ENCODE results near the gene CCND1. TPM values are rescaled to one million over a fixed set of nuclear protein-coding genes. Genes with fewer than 3 reads are reported as not detected.
A peak's percentile ranks its signal among the peaks of the same experiment; 100 is the strongest.

The CCND1 gene
- total RNA-seq, 2 experiments from 2014 or later: 0.68 TPM; not detected in 1

- no peaks in the 10 kb centered on the region for H3K36me3 Mint-ChIP-seq (ENCODE audit: low read depth)
- ChIA-PET CTCF (no interaction called here), POLR2A (no interaction called here)
- H3K4me1 Mint-ChIP-seq (ENCODE audit: low read depth): no peaks in the 10 kb centered on the region
- peaks cover 19% of the 10 kb centered on the region for H3K27me3 Mint-ChIP-seq (ENCODE audit: low read depth)
- ATAC-seq (no peak), DNase-seq (no peak)
- no peak overlapping the region for H3K27ac Mint-ChIP-seq
- H3K4me3 Mint-ChIP-seq: no peak overlapping the region
- H3K9me3 Mint-ChIP-seq (ENCODE audit: insufficient read depth): no peaks in the 10 kb centered on the region
Measured at GRCh38 chr11:69624293-69624692, 16.7 kb upstream of the CCND1 start.

DNA sequence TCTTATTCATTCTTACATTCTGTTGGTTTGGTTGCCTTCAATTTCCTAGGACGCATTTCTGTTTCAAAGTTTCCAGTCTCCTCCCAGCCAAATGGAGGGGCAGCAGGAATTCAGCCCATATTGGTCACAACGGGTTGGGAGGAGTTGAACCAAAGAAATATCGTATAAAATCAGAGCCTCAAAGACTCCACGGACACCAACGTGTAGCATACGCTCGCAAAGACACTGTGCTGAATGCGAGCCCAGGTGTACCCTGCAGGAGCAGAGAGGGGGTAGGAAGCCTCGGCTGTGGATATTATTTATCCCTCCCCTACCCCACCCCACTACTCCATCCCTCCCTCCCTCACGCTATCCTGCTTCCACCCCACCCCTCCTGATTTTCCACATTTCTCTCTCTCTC lies 15.5 kb upstream of the CCND1 start:
- no peak overlapping the region for H3K4me3 Mint-ChIP-seq
- no peak overlapping the region for H3K27ac Mint-ChIP-seq
- no peaks in the 10 kb centered on the region for H3K9me3 Mint-ChIP-seq (ENCODE audit: insufficient read depth)
- peaks cover 21% of the 10 kb centered on the region for H3K27me3 Mint-ChIP-seq (ENCODE audit: low read depth)
- no peaks in the 10 kb centered on the region for H3K36me3 Mint-ChIP-seq (ENCODE audit: low read depth)
- no peaks in the 10 kb centered on the region for H3K4me1 Mint-ChIP-seq (ENCODE audit: low read depth)
- ATAC-seq (no peak), DNase-seq (no peak)
- ChIA-PET POLR2A (no interaction called here), CTCF (no interaction called here)

DNA sequence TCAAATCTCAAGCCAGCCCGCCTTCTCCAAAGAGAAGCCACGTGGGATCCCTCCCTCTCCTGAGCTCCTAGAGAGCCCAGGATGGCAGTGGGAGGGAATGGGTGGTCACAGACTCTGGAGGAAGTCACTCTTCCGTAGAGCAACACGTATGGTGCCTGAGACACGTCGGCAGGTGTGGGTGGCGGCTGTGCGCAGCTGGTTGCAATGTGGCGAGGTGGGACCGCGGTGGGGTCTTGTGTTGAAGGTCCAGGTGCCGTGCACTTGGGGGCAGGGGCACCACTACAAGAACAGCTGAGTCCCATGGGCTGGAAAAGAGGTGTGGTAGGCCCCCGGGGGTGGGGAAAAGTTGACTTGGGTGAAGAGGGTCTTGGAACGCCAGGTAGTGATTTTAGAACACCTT lies 13.4 kb upstream of the CCND1 start:
- ATAC-seq (no peak), DNase-seq (no peak)
- H3K4me1 Mint-ChIP-seq (ENCODE audit: low read depth): no peaks in the 10 kb centered on the region
- ChIA-PET CTCF (no interaction called here), POLR2A (no interaction called here)
- H3K9me3 Mint-ChIP-seq (ENCODE audit: insufficient read depth): no peaks in the 10 kb centered on the region
- H3K36me3 Mint-ChIP-seq (ENCODE audit: low read depth): no peaks in the 10 kb centered on the region
- H3K27me3 Mint-ChIP-seq (ENCODE audit: low read depth): peaks cover 29% of the 10 kb centered on the region
- H3K27ac Mint-ChIP-seq: no peak overlapping the region
- H3K4me3 Mint-ChIP-seq: no peak overlapping the region

GRCh38 chr11:69630017-69630416 lies 10.9 kb upstream of the CCND1 start:
- no peaks in the 10 kb centered on the region for H3K9me3 Mint-ChIP-seq (ENCODE audit: insufficient read depth)
- ChIA-PET CTCF (no interaction called here), POLR2A (no interaction called here)
- no peak overlapping the region for H3K27ac Mint-ChIP-seq
- no peaks in the 10 kb centered on the region for H3K4me1 Mint-ChIP-seq (ENCODE audit: low read depth)
- H3K36me3 Mint-ChIP-seq (ENCODE audit: low read depth): no peaks in the 10 kb centered on the region
- DNase-seq: no peak
- peaks cover 40% of the 10 kb centered on the region for H3K27me3 Mint-ChIP-seq (ENCODE audit: low read depth)
- no peak for ATAC-seq
- H3K4me3 Mint-ChIP-seq: no peak overlapping the region

DNA sequence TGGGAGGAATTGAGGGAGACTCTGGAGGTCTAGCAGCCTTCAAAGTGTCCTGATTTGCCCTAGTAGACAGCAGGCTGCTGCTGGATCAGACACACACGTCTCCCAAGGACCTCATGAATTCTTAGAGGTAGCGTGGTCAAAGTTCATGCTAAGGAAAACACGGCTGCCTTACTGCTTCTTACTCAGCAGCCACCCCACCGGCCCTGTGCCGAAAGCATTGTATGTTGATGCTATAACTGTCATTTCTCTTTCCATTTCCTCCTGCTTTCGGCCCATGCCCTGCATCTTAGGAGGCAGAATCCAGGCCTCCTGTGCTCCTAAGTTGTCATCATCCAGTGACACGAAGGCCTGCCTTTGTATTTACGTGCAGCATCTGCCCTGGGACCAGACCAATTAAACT lies 10.5 kb upstream of the CCND1 start:
- no peak for ATAC-seq
- no peak for DNase-seq
- H3K27ac Mint-ChIP-seq: no peak overlapping the region
- no peaks in the 10 kb centered on the region for H3K4me1 Mint-ChIP-seq (ENCODE audit: low read depth)
- no peaks in the 10 kb centered on the region for H3K36me3 Mint-ChIP-seq (ENCODE audit: low read depth)
- H3K9me3 Mint-ChIP-seq (ENCODE audit: insufficient read depth): no peaks in the 10 kb centered on the region
- POLR2A ChIA-PET: no interaction called here
- CTCF ChIA-PET: no interaction called here
- peaks cover 39% of the 10 kb centered on the region for H3K27me3 Mint-ChIP-seq (ENCODE audit: low read depth)
- no peak overlapping the region for H3K4me3 Mint-ChIP-seq

DNA sequence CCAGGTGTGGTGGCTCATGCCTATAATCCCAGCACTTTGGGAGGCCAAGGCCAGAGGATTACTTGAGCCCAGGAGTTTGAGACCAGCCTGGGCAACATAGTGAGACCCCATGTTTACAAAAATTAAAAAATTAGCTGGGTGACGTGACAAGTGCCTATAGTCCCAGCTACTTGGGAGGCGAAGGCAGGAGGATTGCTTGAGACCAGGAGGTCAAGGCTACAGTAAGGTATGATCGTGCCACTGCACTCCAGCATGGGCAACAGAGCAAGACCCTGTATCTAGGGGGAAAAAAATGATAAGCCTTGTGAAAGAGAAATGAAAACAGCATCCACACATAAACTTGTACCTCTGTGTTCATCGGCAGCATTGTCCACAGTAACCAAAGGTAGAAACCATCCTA lies 8.1 kb upstream of the CCND1 start:
- POLR2A ChIA-PET: no interaction called here
- peaks cover 49% of the 10 kb centered on the region for H3K27me3 Mint-ChIP-seq (ENCODE audit: low read depth)
- CTCF ChIA-PET: no interaction called here

GRCh38 chr11:69634069-69634468 lies 6.9 kb upstream of the CCND1 start:
- ChIA-PET CTCF (no interaction called here), POLR2A (no interaction called here)
- Mint-ChIP-seq H3K36me3 (ENCODE audit: low read depth) (no peaks in the 10 kb centered on the region), H3K27me3 (ENCODE audit: low read depth) (peaks cover 56% of the 10 kb centered on the region), H3K4me1 (ENCODE audit: low read depth) (peaks cover 12% of the 10 kb centered on the region), H3K9me3 (ENCODE audit: insufficient read depth) (no peaks in the 10 kb centered on the region), H3K4me3 (no peak overlapping the region), H3K27ac (no peak overlapping the region)
- DNase-seq (no peak), ATAC-seq (no peak)

More for the DNA sequence above, 8.1 kb upstream of the CCND1 start:
- H3K4me3 Mint-ChIP-seq: no peak overlapping the region
- ATAC-seq (no peak), DNase-seq (no peak)
- no peaks in the 10 kb centered on the region for H3K9me3 Mint-ChIP-seq (ENCODE audit: insufficient read depth)
- H3K4me1 Mint-ChIP-seq (ENCODE audit: low read depth): peaks cover 9% of the 10 kb centered on the region
- H3K36me3 Mint-ChIP-seq (ENCODE audit: low read depth): no peaks in the 10 kb centered on the region
- H3K27ac Mint-ChIP-seq: no peak overlapping the region

DNA sequence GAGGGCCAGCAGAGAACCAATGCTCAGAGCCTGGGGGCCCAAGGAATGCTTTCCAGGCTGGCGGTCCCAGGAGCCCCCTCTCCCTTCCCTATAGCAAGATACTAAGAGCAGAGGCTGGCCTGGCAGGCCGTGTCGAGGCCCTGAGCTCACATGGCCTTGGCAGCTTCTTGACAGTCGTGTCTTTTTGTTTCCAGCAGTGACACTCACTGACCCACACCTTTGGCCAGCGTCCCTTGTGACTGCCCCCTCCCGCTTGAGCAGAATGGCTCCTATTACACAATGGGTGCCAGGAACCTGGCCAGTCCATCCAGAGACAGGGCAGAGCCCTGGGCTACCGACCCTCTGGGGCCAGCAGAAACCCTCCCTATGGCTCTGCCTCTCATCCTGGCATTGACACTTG lies 6.4 kb upstream of the CCND1 start:
- ATAC-seq: no peak
- no peaks in the 10 kb centered on the region for H3K9me3 Mint-ChIP-seq (ENCODE audit: insufficient read depth)
- DNase-seq: no peak
- H3K27me3 Mint-ChIP-seq (ENCODE audit: low read depth): peaks cover 60% of the 10 kb centered on the region
- peaks cover 12% of the 10 kb centered on the region for H3K4me1 Mint-ChIP-seq (ENCODE audit: low read depth)
- no peak overlapping the region for H3K4me3 Mint-ChIP-seq
- no peak overlapping the region for H3K27ac Mint-ChIP-seq
- ChIA-PET POLR2A (no interaction called here), CTCF (no interaction called here)
- H3K36me3 Mint-ChIP-seq (ENCODE audit: low read depth): no peaks in the 10 kb centered on the region

- no peak for DNase-seq
- H3K4me1 Mint-ChIP-seq (ENCODE audit: low read depth): peaks cover 12% of the 10 kb centered on the region
- no peaks in the 10 kb centered on the region for H3K9me3 Mint-ChIP-seq (ENCODE audit: insufficient read depth)
- CTCF ChIA-PET: interaction anchor here (0.9 kb wide), 1 partner anchor 343 kb away, joined by 3 read pairs; no protein-coding TSS in a partner anchor
- no peak overlapping the region for H3K4me3 Mint-ChIP-seq
- H3K36me3 Mint-ChIP-seq (ENCODE audit: low read depth): no peaks in the 10 kb centered on the region
- H3K27ac Mint-ChIP-seq: no peak overlapping the region
- peaks cover 61% of the 10 kb centered on the region for H3K27me3 Mint-ChIP-seq (ENCODE audit: low read depth)
- no peak for ATAC-seq
- POLR2A ChIA-PET: no interaction called here
Measured at GRCh38 chr11:69635195-69635594, 5.8 kb upstream of the CCND1 start.

DNA sequence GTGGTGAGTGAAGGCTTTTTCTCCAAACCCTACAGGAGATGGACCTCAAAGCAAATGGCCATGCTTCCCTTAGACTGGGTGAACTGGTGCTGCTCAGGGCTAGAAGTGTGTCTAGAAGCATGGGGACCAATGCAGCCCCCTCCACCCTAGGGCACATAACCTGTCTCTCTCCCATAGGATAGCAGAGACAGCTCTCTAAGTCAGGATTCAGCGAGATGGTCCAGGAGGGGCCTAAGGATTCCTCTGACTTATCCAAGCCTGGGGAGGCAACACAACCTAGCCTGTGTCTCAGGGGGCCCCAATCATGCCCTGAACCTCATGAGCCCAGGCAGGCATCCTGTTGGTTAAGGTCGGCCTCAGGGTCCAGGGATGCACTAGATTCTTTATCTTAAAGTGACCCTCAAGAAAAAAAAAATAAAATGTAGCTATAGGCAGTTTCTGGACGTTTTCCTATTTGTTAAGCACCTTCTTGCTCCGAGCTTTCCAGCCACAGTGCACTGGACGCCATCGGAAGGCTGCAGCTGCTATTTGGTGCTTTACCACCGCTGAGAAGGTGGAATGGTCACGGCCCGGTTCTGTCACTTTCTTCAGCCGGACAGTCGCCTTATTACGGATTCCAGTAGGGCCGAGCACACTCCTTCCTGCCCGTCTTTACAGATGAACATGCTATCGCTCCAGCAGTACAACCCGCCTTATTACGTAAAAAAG lies 5.0 kb upstream of the CCND1 start:
- H3K9me3 Mint-ChIP-seq (ENCODE audit: insufficient read depth): no peaks in the 10 kb centered on the region
- CTCF ChIA-PET: interaction anchor here (0.9 kb wide), 1 partner anchor 343 kb away, joined by 3 read pairs; no protein-coding TSS in a partner anchor
- DNase-seq (no peak), ATAC-seq (no peak)
- POLR2A ChIA-PET: no interaction called here
- H3K36me3 Mint-ChIP-seq (ENCODE audit: low read depth): no peaks in the 10 kb centered on the region
- H3K27me3 Mint-ChIP-seq (ENCODE audit: low read depth): peaks cover 67% of the 10 kb centered on the region
- peaks cover 17% of the 10 kb centered on the region for H3K4me1 Mint-ChIP-seq (ENCODE audit: low read depth)
- H3K4me3 Mint-ChIP-seq: peak overlapping the region; percentile 18
- H3K27ac Mint-ChIP-seq: no peak overlapping the region

GRCh38 chr11:69636512-69637197 lies 4.3 kb upstream of the CCND1 start:
- Mint-ChIP-seq H3K27ac (no peak overlapping the region), H3K9me3 (ENCODE audit: insufficient read depth) (no peaks in the 10 kb centered on the region), H3K4me3 (no peak overlapping the region), H3K36me3 (ENCODE audit: low read depth) (no peaks in the 10 kb centered on the region), H3K4me1 (ENCODE audit: low read depth) (peaks cover 22% of the 10 kb centered on the region), H3K27me3 (ENCODE audit: low read depth) (peaks cover 69% of the 10 kb centered on the region)
- no peak for ATAC-seq
- POLR2A ChIA-PET: no interaction called here
- CTCF ChIA-PET: no interaction called here
- no peak for DNase-seq

- ATAC-seq: no peak
- H3K4me1 Mint-ChIP-seq (ENCODE audit: low read depth): peaks cover 22% of the 10 kb centered on the region
- H3K27ac Mint-ChIP-seq: peak overlapping the region; percentile 39
- no peak overlapping the region for H3K4me3 Mint-ChIP-seq
- H3K27me3 Mint-ChIP-seq (ENCODE audit: low read depth): peaks cover 65% of the 10 kb centered on the region
- ChIA-PET POLR2A (no interaction called here), CTCF (no interaction called here)
- no peaks in the 10 kb centered on the region for H3K9me3 Mint-ChIP-seq (ENCODE audit: insufficient read depth)
- DNase-seq: no peak
- H3K36me3 Mint-ChIP-seq (ENCODE audit: low read depth): no peaks in the 10 kb centered on the region
Measured at GRCh38 chr11:69637198-69637940, 3.6 kb upstream of the CCND1 start.
